Naive thymus-derived CD8-positive, alpha-beta T cell (primary cell): ENCODE results near the gene YPEL2. TPM values are rescaled to one million over a fixed set of nuclear protein-coding genes. Genes with fewer than 3 reads are reported as not detected.

ENCODE experiments used
- ATAC-seq, 2 donors: fragments of 150-1000 bp; cut with Tn5 transposase in 1 of 2; sonication (Bioruptor Pico), chemical (Tn5 transposase) in 1 of 2; 1 replicate in 1 of 2; 2 replicates in 1 of 2; pipeline ENCODE4 v1.10.0; 2021; ENCODE audit warnings: mild to moderate bottlenecking in 2 of 2, moderate library complexity in 2 of 2
- POLR2A ChIA-PET: fragments of 350-600 bp; sonication (Branson Sonifier 250); formaldehyde crosslinking; loops from one replicate; lab custom pipeline; 2021; ENCODE audit warnings: antibody characterized with exemption; lab: Charles Lee
- DNase-seq, 10 donors: peaks; one replicate each; pipeline versions ENCODE4 v3.0.0 to v3.0.0-alpha.2; 2020 to 2022
- H3K27ac Mint-ChIP-seq, 10 donors: one replicate each; pipeline ENCODE4 v1.8.0; 2020 to 2022; ENCODE audit warnings: mild to moderate bottlenecking in 10 of 10, mixed read lengths in 10 of 10, moderate library complexity in 4 of 10, inconsistent platforms in 1 of 10
- H3K27me3 Mint-ChIP-seq, 5 donors: one replicate each; pipeline ENCODE4 v1.8.0; 2021 to 2022; ENCODE audit warnings: mixed read lengths in 5 of 5
- H3K36me3 Mint-ChIP-seq, 3 donors: one replicate each; pipeline ENCODE4 v1.8.0; 2020 to 2022; ENCODE audit warnings: mixed read lengths in 3 of 3, mild to moderate bottlenecking in 2 of 3, inconsistent platforms in 1 of 3
- H3K4me1 Mint-ChIP-seq, 4 donors: one replicate each; pipeline ENCODE4 v1.8.0; 2021 to 2022; ENCODE audit warnings: mixed read lengths in 4 of 4
- H3K4me3 Mint-ChIP-seq, 10 donors: one replicate each; pipeline ENCODE4 v1.8.0; 2020 to 2022; ENCODE audit warnings: mild to moderate bottlenecking in 10 of 10, mixed read lengths in 10 of 10, moderate library complexity in 6 of 10, inconsistent platforms in 1 of 10
- H3K9me3 Mint-ChIP-seq, 9 donors: one replicate each; pipeline ENCODE4 v1.8.0; 2020 to 2022; ENCODE audit warnings: mixed read lengths in 9 of 9, mild to moderate bottlenecking in 3 of 9, inconsistent platforms in 1 of 9, moderate library complexity in 1 of 9
- polyA plus RNA-seq, 3 donors: library from polyadenylated mRNA; unstranded; fragments of 300-500 nt; fragmentation: Illumina TruSeq; gene quantifications; one replicate each; pipeline ENCODE4 v1.2.3, GENCODE V29; 2021
- total RNA-seq, 8 experiments: library from RNA in 2 of 8; stranded (reverse) in 2 of 8; gene quantifications; one replicate each; pipeline ENCODE4 v1.2.3 and lab custom pipeline; 2021 to 2026

YPEL2 gene
- total and polyA plus RNA-seq, 5 experiments from 2014 or later = 22.0 to 75.0 (median 28.7) TPM

DNA sequence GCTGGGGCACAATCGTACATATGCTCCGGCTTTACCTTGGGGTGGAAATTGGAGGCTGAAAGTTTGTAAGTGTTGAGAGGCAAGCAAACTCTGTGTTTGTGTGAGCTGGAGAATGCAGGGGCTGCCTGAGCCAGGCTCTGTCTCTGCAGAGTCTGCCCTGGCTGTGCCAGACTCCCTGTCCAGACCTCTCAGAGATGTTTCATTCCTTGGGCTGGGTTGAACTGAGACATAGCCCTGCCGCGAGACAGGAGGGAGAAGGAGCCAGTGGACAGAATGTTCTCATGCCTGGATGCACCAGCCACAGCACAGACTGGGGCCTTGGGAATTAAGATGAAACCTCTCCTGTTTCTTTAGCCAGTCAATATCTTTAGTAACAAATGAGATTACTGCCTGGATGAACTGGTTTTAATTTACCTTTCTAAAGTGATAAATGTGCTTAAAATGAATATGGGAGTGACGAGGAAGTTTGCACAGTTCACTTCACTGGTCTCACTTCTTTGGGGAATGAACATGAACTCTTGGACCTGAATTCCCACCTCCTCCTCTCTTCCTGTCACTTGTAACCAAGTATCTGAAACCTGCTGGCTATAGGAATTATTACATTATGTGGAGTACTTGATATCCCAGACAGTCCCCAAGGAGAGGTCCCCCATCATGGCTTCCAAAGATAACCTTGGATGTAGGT lies 40.1 kb downstream of the YPEL2 start:
- POLR2A ChIA-PET = interaction anchor here (1.1 kb wide), 1 partner anchor 9 kb away, joined by 6 read pairs; no protein-coding TSS in a partner anchor
- Mint-ChIP-seq H3K4me3 (peak overlapping the region in 8 of 10 donors; percentile 6 to 67 (median 40)), H3K36me3 (peaks cover 0 to 6% (median 0%) of the 10 kb centered on the region in 3 donors)

DNA sequence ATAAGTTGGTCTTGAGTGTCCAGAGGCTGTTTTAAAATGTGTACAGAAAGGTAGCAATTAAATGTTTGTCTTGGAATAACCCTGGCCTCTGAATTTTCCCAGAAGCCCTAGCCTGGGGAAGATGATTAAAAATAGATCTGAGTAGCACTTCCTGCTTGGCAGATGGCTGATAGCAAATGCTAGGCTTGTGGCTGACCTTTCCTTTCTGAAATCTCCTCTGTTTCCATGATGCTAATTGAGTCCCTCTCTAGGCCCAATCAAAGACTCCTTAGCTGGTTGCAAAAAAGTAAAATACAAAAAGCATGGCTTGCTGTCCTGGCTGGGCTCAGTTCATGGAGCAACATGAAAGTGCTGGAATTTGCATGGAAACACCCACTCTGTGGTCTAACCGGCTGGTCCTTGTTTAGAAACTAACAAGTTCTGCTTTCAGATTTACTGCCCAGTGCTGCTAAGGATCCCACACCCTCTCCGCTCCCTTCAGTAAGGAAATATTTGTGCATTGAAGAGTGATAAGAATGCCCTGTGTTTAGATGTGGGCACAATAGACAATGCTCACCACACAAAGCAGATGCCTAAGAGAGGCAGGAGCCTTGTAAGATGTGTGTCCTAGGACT lies 40.8 kb downstream of the YPEL2 start:
- peaks cover 0 to 6% (median 0%) of the 10 kb centered on the region in 3 donors for H3K36me3 Mint-ChIP-seq
- no peaks in the 10 kb centered on the region for H3K9me3 Mint-ChIP-seq
- peak overlapping the region in 9 of 10 donors; percentile 53 to 78 (median 62) for H3K4me3 Mint-ChIP-seq
- POLR2A ChIA-PET = interaction anchor here (1.4 to 1.9 kb wide), 2 partner anchors 10 to 41 kb away, joined by 6 to 20 read pairs; partner anchors contain the start of gene YPEL2
- no peaks in the 10 kb centered on the region for H3K27me3 Mint-ChIP-seq
- peaks cover 58 to 95% (median 88%) of the 10 kb centered on the region in 4 donors for H3K4me1 Mint-ChIP-seq
- ATAC-seq = no peak
- no peak for DNase-seq
- H3K27ac Mint-ChIP-seq = peak overlapping the region; percentile 68 to 96 (median 90)

More for the DNA sequence above, 40.1 kb downstream of the YPEL2 start:
- DNase-seq (no peak), ATAC-seq (no peak)
- no peaks in the 10 kb centered on the region for H3K9me3 Mint-ChIP-seq
- no peaks in the 10 kb centered on the region for H3K27me3 Mint-ChIP-seq
- H3K27ac Mint-ChIP-seq = peak overlapping the region; percentile 32 to 96 (median 88)
- H3K4me1 Mint-ChIP-seq = peaks cover 59 to 95% (median 91%) of the 10 kb centered on the region in 4 donors

DNA sequence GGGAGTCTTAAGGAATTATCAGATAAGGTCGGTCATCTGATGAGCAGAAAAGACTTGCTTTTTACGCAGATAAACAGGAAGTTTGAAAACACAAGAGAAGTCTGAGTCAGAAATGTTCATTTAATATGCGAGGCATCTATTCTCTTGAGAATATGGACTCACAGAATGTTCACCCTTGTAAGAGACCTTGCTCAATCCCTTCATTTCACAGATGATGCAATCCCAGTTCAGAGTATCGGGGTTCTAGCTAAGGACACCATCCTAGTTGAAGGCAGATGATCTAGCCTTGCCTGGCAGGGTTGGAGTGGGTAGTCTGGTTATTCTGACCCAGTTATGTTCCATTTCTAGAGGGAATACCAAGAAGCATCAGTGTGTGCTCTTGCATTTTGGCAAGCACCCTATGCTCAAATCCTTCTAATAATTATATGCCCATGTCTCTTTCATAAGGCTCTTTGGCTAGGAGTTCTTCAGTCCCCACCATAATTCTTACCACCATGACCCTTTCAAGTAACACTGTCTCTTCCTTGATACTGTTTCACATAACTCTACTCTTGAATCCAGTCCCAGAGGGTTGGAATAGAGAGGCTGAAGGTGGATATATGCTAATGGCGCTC lies 42.5 kb downstream of the YPEL2 start:
- ATAC-seq (peak; percentile 46 to 63), DNase-seq (no peak)
- H3K9me3 Mint-ChIP-seq = no peaks in the 10 kb centered on the region
- H3K27ac Mint-ChIP-seq = peak overlapping the region; percentile 68 to 96 (median 92)
- H3K27me3 Mint-ChIP-seq = no peaks in the 10 kb centered on the region
- H3K4me3 Mint-ChIP-seq = peak overlapping the region; percentile 48 to 84 (median 72)
- H3K36me3 Mint-ChIP-seq = peaks cover 0 to 7% (median 0%) of the 10 kb centered on the region in 3 donors
- POLR2A ChIA-PET = interaction anchor here (1.1 to 7.7 kb wide), 6 partner anchors 10 to 44 kb away, joined by 3 to 46 read pairs (median 4); no protein-coding TSS in a partner anchor
- peaks cover 54 to 89% (median 85%) of the 10 kb centered on the region in 4 donors for H3K4me1 Mint-ChIP-seq

DNA sequence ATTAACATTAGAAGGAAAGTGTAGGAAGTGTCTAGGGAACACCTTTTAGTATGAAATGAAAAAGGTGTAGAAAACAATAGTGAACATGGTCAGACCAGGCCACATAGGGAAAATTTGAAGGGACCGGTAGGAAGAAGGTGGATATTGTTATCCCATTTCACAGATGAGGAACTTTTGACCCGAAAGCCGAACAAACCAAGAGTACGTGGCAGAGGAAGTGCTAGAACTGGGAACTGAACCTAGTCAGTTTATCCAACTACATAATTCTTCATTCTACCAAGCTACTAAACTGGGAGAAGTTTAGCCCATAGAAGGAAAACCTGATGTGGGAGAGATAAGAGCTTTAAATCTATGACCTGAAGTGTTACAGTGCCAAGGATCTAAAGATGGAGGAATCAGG lies 43.2 kb downstream of the YPEL2 start:
- Mint-ChIP-seq H3K36me3 (peaks cover 0 to 7% (median 0%) of the 10 kb centered on the region in 3 donors), H3K4me1 (peaks cover 58 to 89% (median 88%) of the 10 kb centered on the region in 4 donors), H3K27ac (peak overlapping the region; percentile 68 to 96 (median 92)), H3K9me3 (no peaks in the 10 kb centered on the region), H3K4me3 (peak overlapping the region in 8 of 10 donors; percentile 66 to 84 (median 76)), H3K27me3 (no peaks in the 10 kb centered on the region)
- DNase-seq = no peak
- POLR2A ChIA-PET = interaction anchor here (1.5 to 7.7 kb wide), 3 partner anchors 10 to 19 kb away, joined by 3 to 46 read pairs (median 5); no protein-coding TSS in a partner anchor
- ATAC-seq = no peak

DNA sequence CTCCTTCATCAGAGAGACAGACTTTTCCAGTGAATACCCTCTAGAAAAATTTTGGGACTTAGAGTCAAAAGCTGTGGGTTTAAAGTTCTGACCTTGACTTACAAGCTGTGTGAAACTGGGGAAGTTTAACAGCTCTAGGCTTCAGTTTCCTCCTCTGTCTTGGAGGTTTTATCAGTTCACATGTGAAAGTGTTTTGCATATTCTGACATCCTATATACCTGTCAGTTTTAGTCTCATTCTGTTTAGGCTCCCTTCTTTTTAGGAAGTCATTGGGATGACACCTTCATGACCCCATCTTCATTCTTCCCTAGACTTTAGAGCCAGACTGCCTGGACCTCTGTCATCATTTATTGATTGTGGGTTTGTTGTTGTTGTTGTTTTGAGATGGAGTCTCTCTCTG lies 44.4 kb downstream of the YPEL2 start:
- POLR2A ChIA-PET = interaction anchor here (0.5 to 7.7 kb wide), 2 partner anchors 12 to 47 kb away, joined by 3 to 46 read pairs; no protein-coding TSS in a partner anchor
- H3K27ac Mint-ChIP-seq = peak overlapping the region in 6 of 10 donors; percentile 12 to 92 (median 70)
- no peaks in the 10 kb centered on the region for H3K9me3 Mint-ChIP-seq
- no peak for DNase-seq
- H3K4me1 Mint-ChIP-seq = peaks cover 60 to 91% (median 88%) of the 10 kb centered on the region in 4 donors
- H3K27me3 Mint-ChIP-seq = no peaks in the 10 kb centered on the region
- ATAC-seq = no peak
- H3K4me3 Mint-ChIP-seq = peak overlapping the region in 5 of 10 donors; percentile 21 to 41 (median 28)
- H3K36me3 Mint-ChIP-seq = peaks cover 0 to 6% (median 3%) of the 10 kb centered on the region in 3 donors

DNA sequence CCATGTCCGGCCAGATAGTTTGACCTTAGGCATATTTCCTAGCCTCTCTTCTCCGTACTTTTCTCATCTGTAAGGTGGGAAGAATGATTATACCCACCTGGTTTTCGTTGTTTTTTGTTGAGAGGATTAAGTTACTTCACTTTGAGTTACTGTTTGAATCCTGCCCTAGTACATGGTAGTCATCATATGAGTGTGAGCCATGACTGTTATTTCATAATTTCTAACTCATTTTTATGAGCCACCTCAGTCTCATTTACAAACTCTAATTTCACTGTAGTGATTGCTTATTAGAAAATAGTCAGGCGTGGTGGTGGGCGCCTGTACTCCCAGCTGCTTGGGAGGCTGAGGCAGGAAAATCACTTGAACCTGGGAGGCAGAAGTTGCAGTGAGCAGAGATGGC lies 45.1 kb downstream of the YPEL2 start:
- Mint-ChIP-seq H3K4me3 (peak overlapping the region in 3 of 10 donors; percentile 22 to 60 (median 28)), H3K4me1 (peaks cover 53 to 91% (median 88%) of the 10 kb centered on the region in 4 donors), H3K36me3 (peaks cover 0 to 6% (median 4%) of the 10 kb centered on the region in 3 donors), H3K27ac (peak overlapping the region in 5 of 10 donors; percentile 14 to 92 (median 77)), H3K9me3 (no peaks in the 10 kb centered on the region), H3K27me3 (no peaks in the 10 kb centered on the region)
- POLR2A ChIA-PET = interaction anchor here (7.7 kb wide), 1 partner anchor 13 kb away, joined by 46 read pairs; no protein-coding TSS in a partner anchor
- ATAC-seq (no peak), DNase-seq (no peak)

DNA sequence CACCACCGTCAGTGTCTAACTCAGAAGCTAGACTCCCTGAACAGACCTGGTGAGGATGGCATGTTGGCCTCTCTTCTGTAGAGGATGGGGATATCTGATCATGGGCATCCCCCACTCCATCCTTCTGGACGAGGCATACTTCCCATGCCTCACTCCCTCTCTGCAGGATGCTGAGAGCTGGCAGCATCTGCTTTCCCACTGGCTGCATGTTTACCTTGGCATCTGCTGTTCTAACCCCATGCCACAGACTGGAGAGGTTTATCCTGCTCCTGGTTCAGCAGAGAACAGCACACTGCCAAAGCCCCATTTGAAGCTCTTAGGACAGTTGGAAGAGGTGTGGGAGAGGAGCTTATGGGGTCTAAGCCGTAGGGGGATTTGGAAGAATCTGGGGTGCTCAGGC lies 46.0 kb downstream of the YPEL2 start:
- H3K4me1 Mint-ChIP-seq = peaks cover 50 to 89% (median 87%) of the 10 kb centered on the region in 4 donors

DNA sequence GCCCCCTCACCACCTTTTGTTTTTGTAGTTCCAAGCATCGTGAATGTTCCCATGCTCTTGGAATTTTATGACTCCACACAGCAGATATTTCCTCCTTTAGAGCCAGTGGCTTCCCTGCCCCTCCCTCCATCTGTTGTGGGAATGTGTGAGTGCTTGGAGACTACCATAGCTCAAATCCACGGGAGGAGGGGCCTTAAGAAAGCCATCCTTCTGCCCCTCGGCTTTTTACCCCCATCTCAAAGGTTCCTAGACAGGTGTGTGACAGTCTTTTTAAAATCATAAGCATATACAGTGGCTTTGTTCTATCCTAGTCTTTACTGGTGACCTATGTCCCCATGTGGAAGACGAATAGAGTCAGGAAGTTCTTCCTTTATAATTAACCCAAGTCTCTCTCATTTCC lies 47.2 kb downstream of the YPEL2 start:
- Mint-ChIP-seq H3K4me1 (peaks cover 43 to 79% (median 76%) of the 10 kb centered on the region in 4 donors), H3K9me3 (no peaks in the 10 kb centered on the region), H3K36me3 (peaks cover 0 to 11% (median 4%) of the 10 kb centered on the region in 3 donors), H3K27ac (peak overlapping the region in 8 of 10 donors; percentile 15 to 75 (median 32)), H3K27me3 (no peaks in the 10 kb centered on the region), H3K4me3 (peak overlapping the region in 1 of 10 donors; percentile 28)
- POLR2A ChIA-PET = interaction anchor here (7.7 kb wide), 1 partner anchor 15 kb away, joined by 46 read pairs; no protein-coding TSS in a partner anchor
- DNase-seq (no peak), ATAC-seq (no peak)

More for the DNA sequence above, 46.0 kb downstream of the YPEL2 start:
- DNase-seq (no peak), ATAC-seq (no peak)
- Mint-ChIP-seq H3K36me3 (peaks cover 0 to 11% (median 4%) of the 10 kb centered on the region in 3 donors), H3K4me3 (peak overlapping the region in 1 of 10 donors; percentile 48), H3K27me3 (no peaks in the 10 kb centered on the region), H3K27ac (peak overlapping the region in 4 of 10 donors; percentile 28 to 88 (median 43)), H3K9me3 (no peaks in the 10 kb centered on the region)
- POLR2A ChIA-PET = interaction anchor here (0.9 to 7.7 kb wide), 3 partner anchors 14 to 50 kb away, joined by 3 to 46 read pairs (median 4); no protein-coding TSS in a partner anchor

DNA sequence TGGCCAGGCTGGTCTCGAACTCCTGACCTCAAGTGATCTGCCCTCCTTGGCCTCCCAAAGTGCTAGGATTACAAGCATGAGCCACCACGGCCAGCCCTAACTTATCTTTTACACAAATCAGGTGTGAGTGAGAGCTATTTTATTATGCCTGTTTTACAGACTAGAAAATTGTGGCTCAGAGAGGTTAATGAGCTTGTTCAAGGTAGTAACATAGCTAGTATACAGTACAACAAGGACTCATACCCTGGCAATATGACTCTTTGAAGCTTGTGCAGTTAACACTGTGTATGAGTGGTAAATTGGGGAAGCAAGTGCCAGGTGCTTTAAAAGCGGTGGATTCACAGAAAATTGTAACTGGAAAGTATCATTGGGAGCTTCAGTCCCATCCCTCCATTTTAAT lies 49.0 kb downstream of the YPEL2 start:
- H3K36me3 Mint-ChIP-seq = peaks cover 0 to 11% (median 4%) of the 10 kb centered on the region in 3 donors
- H3K27ac Mint-ChIP-seq = peak overlapping the region in 4 of 10 donors; percentile 9 to 55 (median 42)
- no peak for DNase-seq
- no peak for ATAC-seq
- H3K4me1 Mint-ChIP-seq = peaks cover 33 to 77% (median 65%) of the 10 kb centered on the region in 4 donors
- H3K9me3 Mint-ChIP-seq = no peaks in the 10 kb centered on the region
- peak overlapping the region in 3 of 10 donors; percentile 1 to 28 (median 20) for H3K4me3 Mint-ChIP-seq
- H3K27me3 Mint-ChIP-seq = no peaks in the 10 kb centered on the region
- POLR2A ChIA-PET = interaction anchor here (0.6 to 7.7 kb wide), 3 partner anchors 15 to 544 kb away, joined by 3 to 46 read pairs (median 5); no protein-coding TSS in a partner anchor

DNA sequence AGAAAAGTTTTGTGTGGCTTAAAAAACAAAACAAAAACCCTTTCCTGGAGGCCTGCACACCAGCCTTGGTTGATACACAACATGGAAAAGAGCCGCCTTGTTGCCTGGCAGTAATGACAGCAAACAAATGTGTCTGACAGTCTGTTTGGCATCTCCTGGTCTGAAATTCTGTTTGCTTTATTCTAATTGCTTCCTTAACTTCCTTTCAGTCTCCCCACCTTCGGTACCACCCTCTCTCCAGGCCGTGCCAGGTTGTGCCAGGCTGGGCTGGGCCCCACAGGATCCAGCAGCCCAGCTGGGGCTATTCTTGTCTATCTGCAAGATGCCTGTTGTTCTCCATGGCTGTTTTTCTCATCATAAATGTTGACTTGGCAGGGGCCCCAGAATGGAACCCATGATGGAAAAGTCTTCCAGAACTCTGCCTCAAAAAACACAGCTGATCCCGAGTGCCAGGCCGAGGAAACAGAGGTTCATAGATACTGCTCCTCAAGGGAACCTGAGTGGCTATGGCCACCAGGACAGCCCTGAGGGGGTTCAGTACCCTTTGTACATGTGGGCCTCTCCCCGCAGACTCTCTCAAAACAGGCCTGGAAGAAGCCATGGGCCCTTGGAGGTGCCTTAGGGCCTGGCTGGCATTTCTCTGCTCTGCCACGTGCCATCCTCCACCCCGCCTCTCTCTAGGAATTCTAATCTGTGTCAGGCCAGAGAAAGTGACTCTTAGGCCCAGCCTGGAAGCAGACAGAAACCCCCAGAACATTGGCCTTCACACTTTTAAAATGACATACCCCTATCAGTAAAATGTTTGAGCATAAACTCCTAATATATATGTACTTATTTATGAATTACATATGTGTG lies 50.5 kb downstream of the YPEL2 start:
- H3K4me3 Mint-ChIP-seq = peak overlapping the region in 5 of 10 donors; percentile 4 to 49 (median 15)

DNA sequence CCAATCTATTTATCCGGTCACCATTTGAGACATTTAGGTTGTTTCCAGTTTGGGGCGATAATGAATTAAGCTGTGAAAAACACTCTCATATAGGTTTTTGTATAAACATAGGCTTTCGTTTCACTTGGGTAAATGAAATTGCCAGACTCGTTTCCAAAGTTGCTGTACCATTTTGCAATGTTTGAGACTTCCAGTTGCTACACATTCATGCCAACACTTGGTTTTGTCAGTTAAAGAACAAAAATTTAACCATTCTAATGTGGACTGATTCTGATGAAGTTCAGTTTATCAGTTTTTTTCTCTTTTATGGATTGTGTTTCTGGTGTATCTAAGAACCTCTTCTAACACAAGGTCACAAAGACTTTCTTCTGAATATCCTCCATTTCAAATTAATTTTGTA lies 52.4 kb downstream of the YPEL2 start:
- no peaks in the 10 kb centered on the region for H3K9me3 Mint-ChIP-seq
- peaks cover 32 to 74% (median 47%) of the 10 kb centered on the region in 4 donors for H3K4me1 Mint-ChIP-seq
- DNase-seq (no peak), ATAC-seq (no peak)
- H3K36me3 Mint-ChIP-seq = peaks cover 0 to 23% (median 9%) of the 10 kb centered on the region in 3 donors
- H3K27ac Mint-ChIP-seq = no peak overlapping the region
- H3K4me3 Mint-ChIP-seq = no peak overlapping the region
- POLR2A ChIA-PET = no interaction called here
- no peaks in the 10 kb centered on the region for H3K27me3 Mint-ChIP-seq

More for the DNA sequence above, 50.5 kb downstream of the YPEL2 start:
- H3K36me3 Mint-ChIP-seq = peaks cover 0 to 11% (median 4%) of the 10 kb centered on the region in 3 donors
- no peaks in the 10 kb centered on the region for H3K27me3 Mint-ChIP-seq
- DNase-seq = no peak
- H3K27ac Mint-ChIP-seq = peak overlapping the region in 8 of 10 donors; percentile 25 to 88 (median 65)
- H3K9me3 Mint-ChIP-seq = no peaks in the 10 kb centered on the region
- no peak for ATAC-seq
- POLR2A ChIA-PET = interaction anchor here (7.7 kb wide), 1 partner anchor 18 kb away, joined by 46 read pairs; no protein-coding TSS in a partner anchor
- peaks cover 33 to 75% (median 56%) of the 10 kb centered on the region in 4 donors for H3K4me1 Mint-ChIP-seq
